Measurements from ENCODE around the gene UCP2. TPM values are rescaled to one million over a fixed set of nuclear protein-coding genes. Genes with fewer than 3 reads are reported as not detected.

The UCP2 gene
- total and polyA plus RNA-seq, 2 experiments from 2014 or later: 60.1 to 76.9 TPM

DNA sequence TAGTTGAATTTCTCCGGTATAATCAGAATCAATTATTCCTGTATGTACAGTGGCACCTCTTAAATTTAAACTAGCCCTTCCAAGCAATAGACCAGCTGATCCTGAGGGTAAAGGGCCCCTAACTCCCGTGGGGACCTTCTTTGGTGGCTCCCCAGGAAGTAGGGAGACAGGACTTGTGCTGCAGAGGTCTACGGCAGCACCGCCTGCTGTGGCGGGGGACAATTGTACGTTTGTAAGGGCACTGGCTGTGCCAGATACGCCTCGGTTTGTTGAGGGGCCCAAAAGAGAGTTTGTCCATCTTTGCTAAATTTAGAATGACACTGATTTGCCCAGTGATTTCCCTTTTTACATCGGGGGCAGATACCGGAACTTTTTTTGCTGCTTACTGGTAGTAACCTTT is 37.7 kb downstream of the UCP2 start:
- Histone ChIP-seq H3K4me3 (no peak overlapping the region), H3K79me2 (replicated peaks; ENCODE audit: insufficient read depth) (no peaks in the 10 kb centered on the region), H3K4me1 (ENCODE audit: insufficient read depth) (no peaks in the 10 kb centered on the region), H3K27me3 (ENCODE audit: insufficient read depth) (no peaks in the 10 kb centered on the region), H3F3A (replicated peaks; ENCODE audit: low read depth) (no peaks in the 10 kb centered on the region), H3K36me3 (ENCODE audit: insufficient read depth) (no peaks in the 10 kb centered on the region), H3K9me2 (ENCODE audit: insufficient read depth) (no peaks in the 10 kb centered on the region), H2AFZ (no peak overlapping the region), H3K27ac (ENCODE audit: low read depth) (no peak overlapping the region), H4K20me1 (replicated peaks; ENCODE audit: insufficient read depth) (no peaks in the 10 kb centered on the region), H3K4me2 (no peak overlapping the region)
- TF ChIP-seq JUNB (IDR thresholded peaks at IDR 0.05; ENCODE audit: unreplicated experiment) (no peak), STAT1 (IDR thresholded peaks at IDR 0.05; ENCODE audit: unreplicated experiment) (no peak), EZH2phosphoT487 (IDR thresholded peaks at IDR 0.05; ENCODE audit: unreplicated experiment) (no peak), POLR2AphosphoS5 (IDR thresholded peaks at IDR 0.05; ENCODE audit: low read depth) (no peak), EZH2 (IDR thresholded peaks at IDR 0.05; ENCODE audit: low read depth, unreplicated experiment) (no peak), ZNF331 (CRISPR knock-in tag; IDR thresholded peaks at IDR 0.05; ENCODE audit: low read depth) (no peak)
- no peak for DNase-seq (ENCODE audit: low spot score)
- no peaks in the 10 kb centered on the region for H3K27me3 Mint-ChIP-seq (ENCODE audit: insufficient read depth, low read depth, poor library complexity)
- no peaks in the 10 kb centered on the region for H3K4me1 Mint-ChIP-seq
- H3K4me3 Mint-ChIP-seq: no peak overlapping the region
- H3K36me3 Mint-ChIP-seq (ENCODE audit: low read depth): 0 out of 3 replicates have a peak, but pooled peaks cover 2% of the 10 kb centered on the region
- no peak overlapping the region for H3K27ac Mint-ChIP-seq
- H3K9me3 Mint-ChIP-seq: peaks cover 18% of the 10 kb centered on the region; the same call in 2 of the 3 replicates
- no peak for ATAC-seq

DNA sequence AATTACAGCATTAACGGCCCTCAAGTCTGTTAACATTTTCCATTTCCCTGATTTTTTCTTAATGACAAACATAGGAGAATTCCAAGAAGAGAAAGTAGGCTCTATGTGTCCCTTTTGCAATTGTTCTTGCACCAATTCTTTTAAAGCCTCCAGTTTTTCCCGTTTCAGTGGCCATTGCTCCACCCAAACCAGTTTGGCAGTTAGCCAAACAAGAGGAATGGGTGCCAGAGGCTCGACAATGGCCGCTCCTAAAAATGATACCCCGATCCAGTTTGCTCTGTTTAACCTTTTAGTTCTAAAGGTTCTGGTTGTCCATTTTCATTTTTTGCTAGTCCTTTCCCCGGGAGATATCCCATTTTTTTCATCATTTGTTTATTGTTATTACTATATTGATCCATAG is 38.6 kb downstream of the UCP2 start:
- Mint-ChIP-seq H3K4me3 (no peak overlapping the region), H3K4me1 (no peaks in the 10 kb centered on the region), H3K27ac (no peak overlapping the region), H3K27me3 (ENCODE audit: insufficient read depth, low read depth, poor library complexity) (no peaks in the 10 kb centered on the region), H3K9me3 (peaks cover 26% of the 10 kb centered on the region), H3K36me3 (ENCODE audit: low read depth) (peaks cover 3% of the 10 kb centered on the region; the same call in 2 of the 3 replicates)
- Histone ChIP-seq H4K20me1 (replicated peaks; ENCODE audit: insufficient read depth) (no peaks in the 10 kb centered on the region), H3K36me3 (ENCODE audit: insufficient read depth) (no peaks in the 10 kb centered on the region), H3K27me3 (ENCODE audit: insufficient read depth) (no peaks in the 10 kb centered on the region), H2AFZ (no peak overlapping the region), H3K9me2 (ENCODE audit: insufficient read depth) (no peaks in the 10 kb centered on the region), H3K79me2 (replicated peaks; ENCODE audit: insufficient read depth) (no peaks in the 10 kb centered on the region), H3K4me1 (ENCODE audit: insufficient read depth) (no peaks in the 10 kb centered on the region), H3K4me3 (no peak overlapping the region), H3K27ac (ENCODE audit: low read depth) (no peak overlapping the region), H3F3A (replicated peaks; ENCODE audit: low read depth) (no peaks in the 10 kb centered on the region), H3K4me2 (no peak overlapping the region)
- DNase-seq (ENCODE audit: low spot score): no peak
- ATAC-seq: no peak
- no peak for TF ChIP-seq STAT1 (IDR thresholded peaks at IDR 0.05; ENCODE audit: unreplicated experiment)
- TF ChIP-seq, protein P1, sequence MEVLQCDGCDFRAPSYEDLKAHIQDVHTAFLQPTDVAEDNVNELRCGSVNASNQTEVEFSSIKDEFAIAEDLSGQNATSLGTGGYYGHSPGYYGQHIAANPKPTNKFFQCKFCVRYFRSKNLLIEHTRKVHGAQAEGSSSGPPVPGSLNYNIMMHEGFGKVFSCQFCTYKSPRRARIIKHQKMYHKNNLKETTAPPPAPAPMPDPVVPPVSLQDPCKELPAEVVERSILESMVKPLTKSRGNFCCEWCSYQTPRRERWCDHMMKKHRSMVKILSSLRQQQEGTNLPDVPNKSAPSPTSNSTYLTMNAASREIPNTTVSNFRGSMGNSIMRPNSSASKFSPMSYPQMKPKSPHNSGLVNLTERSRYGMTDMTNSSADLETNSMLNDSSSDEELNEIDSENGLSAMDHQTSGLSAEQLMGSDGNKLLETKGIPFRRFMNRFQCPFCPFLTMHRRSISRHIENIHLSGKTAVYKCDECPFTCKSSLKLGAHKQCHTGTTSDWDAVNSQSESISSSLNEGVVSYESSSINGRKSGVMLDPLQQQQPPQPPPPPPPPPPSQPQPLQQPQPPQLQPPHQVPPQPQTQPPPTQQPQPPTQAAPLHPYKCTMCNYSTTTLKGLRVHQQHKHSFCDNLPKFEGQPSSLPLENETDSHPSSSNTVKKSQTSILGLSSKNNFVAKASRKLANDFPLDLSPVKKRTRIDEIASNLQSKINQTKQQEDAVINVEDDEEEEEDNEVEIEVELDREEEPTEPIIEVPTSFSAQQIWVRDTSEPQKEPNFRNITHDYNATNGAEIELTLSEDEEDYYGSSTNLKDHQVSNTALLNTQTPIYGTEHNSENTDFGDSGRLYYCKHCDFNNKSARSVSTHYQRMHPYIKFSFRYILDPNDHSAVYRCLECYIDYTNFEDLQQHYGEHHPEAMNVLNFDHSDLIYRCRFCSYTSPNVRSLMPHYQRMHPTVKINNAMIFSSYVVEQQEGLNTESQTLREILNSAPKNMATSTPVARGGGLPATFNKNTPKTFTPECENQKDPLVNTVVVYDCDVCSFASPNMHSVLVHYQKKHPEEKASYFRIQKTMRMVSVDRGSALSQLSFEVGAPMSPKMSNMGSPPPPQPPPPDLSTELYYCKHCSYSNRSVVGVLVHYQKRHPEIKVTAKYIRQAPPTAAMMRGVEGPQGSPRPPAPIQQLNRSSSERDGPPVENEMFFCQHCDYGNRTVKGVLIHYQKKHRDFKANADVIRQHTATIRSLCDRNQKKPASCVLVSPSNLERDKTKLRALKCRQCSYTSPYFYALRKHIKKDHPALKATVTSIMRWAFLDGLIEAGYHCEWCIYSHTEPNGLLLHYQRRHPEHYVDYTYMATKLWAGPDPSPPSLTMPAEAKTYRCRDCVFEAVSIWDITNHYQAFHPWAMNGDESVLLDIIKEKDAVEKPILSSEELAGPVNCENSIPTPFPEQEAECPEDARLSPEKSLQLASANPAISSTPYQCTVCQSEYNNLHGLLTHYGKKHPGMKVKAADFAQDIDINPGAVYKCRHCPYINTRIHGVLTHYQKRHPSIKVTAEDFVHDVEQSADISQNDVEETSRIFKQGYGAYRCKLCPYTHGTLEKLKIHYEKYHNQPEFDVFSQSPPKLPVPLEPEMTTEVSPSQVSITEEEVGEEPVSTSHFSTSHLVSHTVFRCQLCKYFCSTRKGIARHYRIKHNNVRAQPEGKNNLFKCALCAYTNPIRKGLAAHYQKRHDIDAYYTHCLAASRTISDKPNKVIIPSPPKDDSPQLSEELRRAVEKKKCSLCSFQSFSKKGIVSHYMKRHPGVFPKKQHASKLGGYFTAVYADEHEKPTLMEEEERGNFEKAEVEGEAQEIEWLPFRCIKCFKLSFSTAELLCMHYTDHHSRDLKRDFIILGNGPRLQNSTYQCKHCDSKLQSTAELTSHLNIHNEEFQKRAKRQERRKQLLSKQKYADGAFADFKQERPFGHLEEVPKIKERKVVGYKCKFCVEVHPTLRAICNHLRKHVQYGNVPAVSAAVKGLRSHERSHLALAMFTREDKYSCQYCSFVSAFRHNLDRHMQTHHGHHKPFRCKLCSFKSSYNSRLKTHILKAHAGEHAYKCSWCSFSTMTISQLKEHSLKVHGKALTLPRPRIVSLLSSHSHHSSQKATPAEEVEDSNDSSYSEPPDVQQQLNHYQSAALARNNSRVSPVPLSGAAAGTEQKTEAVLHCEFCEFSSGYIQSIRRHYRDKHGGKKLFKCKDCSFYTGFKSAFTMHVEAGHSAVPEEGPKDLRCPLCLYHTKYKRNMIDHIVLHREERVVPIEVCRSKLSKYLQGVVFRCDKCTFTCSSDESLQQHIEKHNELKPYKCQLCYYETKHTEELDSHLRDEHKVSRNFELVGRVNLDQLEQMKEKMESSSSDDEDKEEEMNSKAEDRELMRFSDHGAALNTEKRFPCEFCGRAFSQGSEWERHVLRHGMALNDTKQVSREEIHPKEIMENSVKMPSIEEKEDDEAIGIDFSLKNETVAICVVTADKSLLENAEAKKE (CRISPR knock-in tag; IDR thresholded peaks at IDR 0.05): no peak
- TF ChIP-seq, protein P2, sequence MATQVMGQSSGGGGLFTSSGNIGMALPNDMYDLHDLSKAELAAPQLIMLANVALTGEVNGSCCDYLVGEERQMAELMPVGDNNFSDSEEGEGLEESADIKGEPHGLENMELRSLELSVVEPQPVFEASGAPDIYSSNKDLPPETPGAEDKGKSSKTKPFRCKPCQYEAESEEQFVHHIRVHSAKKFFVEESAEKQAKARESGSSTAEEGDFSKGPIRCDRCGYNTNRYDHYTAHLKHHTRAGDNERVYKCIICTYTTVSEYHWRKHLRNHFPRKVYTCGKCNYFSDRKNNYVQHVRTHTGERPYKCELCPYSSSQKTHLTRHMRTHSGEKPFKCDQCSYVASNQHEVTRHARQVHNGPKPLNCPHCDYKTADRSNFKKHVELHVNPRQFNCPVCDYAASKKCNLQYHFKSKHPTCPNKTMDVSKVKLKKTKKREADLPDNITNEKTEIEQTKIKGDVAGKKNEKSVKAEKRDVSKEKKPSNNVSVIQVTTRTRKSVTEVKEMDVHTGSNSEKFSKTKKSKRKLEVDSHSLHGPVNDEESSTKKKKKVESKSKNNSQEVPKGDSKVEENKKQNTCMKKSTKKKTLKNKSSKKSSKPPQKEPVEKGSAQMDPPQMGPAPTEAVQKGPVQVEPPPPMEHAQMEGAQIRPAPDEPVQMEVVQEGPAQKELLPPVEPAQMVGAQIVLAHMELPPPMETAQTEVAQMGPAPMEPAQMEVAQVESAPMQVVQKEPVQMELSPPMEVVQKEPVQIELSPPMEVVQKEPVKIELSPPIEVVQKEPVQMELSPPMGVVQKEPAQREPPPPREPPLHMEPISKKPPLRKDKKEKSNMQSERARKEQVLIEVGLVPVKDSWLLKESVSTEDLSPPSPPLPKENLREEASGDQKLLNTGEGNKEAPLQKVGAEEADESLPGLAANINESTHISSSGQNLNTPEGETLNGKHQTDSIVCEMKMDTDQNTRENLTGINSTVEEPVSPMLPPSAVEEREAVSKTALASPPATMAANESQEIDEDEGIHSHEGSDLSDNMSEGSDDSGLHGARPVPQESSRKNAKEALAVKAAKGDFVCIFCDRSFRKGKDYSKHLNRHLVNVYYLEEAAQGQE (IDR thresholded peaks at IDR 0.05; ENCODE audit: unreplicated experiment): no peak
- no peak for TF ChIP-seq EZH2phosphoT487 (IDR thresholded peaks at IDR 0.05; ENCODE audit: unreplicated experiment)
- TF ChIP-seq EZH2 (IDR thresholded peaks at IDR 0.05; ENCODE audit: low read depth, unreplicated experiment): no peak
- TF ChIP-seq, protein P3, sequence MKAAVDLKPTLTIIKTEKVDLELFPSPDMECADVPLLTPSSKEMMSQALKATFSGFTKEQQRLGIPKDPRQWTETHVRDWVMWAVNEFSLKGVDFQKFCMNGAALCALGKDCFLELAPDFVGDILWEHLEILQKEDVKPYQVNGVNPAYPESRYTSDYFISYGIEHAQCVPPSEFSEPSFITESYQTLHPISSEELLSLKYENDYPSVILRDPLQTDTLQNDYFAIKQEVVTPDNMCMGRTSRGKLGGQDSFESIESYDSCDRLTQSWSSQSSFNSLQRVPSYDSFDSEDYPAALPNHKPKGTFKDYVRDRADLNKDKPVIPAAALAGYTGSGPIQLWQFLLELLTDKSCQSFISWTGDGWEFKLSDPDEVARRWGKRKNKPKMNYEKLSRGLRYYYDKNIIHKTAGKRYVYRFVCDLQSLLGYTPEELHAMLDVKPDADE (IDR thresholded peaks at IDR 0.05): no peak
- no peak for TF ChIP-seq NANOG (IDR thresholded peaks at IDR 0.05; ENCODE audit: borderline replicate concordance)

All from GM23338 (cell line).